Measurements from ENCODE around the gene KDM2B.

KDM2B gene

GRCh38 chr12:121560392-121561008, 20.3 kb downstream of the KDM2B start:
- H3K4me1 ChIP-seq (ENCODE audit: control insufficient read depth, insufficient read depth, low read length) = peaks cover 1% of the 10 kb centered on the region; the same call in 1 of the 2 replicates
- H3K36me3 ChIP-seq (ENCODE audit: control insufficient read depth, insufficient read depth, low read length) = peaks cover 12% of the 10 kb centered on the region
- no peaks in the 10 kb centered on the region for H3K9me3 ChIP-seq (ENCODE audit: control insufficient read depth, insufficient read depth, low read length)
- no peak overlapping the region for H3K27ac ChIP-seq (ENCODE audit: low read length)
- WGBS (ENCODE audit: insufficient coverage, insufficient read length) = no CpG with 5 or more reads among the region's 8 CpGs
- H3K4me3 ChIP-seq (ENCODE audit: low read length) = no peak overlapping the region
- no peak for DNase-seq (ENCODE audit: low read depth, low spot score)
- no peaks in the 10 kb centered on the region for H3K27me3 ChIP-seq (ENCODE audit: control insufficient read depth, insufficient read depth, low read length)

DNA sequence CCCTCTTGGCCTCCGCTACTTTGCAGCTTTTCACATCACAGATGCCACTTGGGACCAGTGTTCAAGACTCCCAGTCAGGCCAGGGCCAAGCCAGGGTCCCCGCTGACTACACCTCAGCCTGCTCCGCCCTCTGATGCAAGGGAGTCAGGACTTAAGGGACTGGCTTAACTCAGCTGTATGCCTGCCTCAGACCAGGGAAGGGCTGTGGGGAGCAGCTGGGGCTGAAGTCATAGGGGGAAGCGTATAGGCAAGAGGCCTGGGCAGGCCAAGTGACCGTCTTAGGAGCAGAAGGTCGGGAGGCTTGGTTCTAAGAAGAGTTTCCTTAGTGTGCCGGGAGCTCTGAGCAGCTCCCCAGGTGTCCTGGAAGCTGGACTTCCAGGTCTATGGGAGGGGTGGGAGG, 21.9 kb downstream of the KDM2B start:
- Histone ChIP-seq H3K27me3 (ENCODE audit: control insufficient read depth, insufficient read depth, low read length) (no peaks in the 10 kb centered on the region), H3K4me1 (ENCODE audit: control insufficient read depth, insufficient read depth, low read length) (peaks cover 1% of the 10 kb centered on the region; the same call in 1 of the 2 replicates), H3K36me3 (ENCODE audit: control insufficient read depth, insufficient read depth, low read length) (peaks cover 12% of the 10 kb centered on the region), H3K9me3 (ENCODE audit: control insufficient read depth, insufficient read depth, low read length) (no peaks in the 10 kb centered on the region), H3K27ac (ENCODE audit: low read length) (no peak overlapping the region), H3K4me3 (ENCODE audit: low read length) (no peak overlapping the region)
- WGBS (ENCODE audit: insufficient coverage, insufficient read length) = no CpG with 5 or more reads among the region's 7 CpGs
- no peak for DNase-seq (ENCODE audit: low read depth, low spot score)

GRCh38 chr12:121550974-121551634, 29.7 kb downstream of the KDM2B start:
- no peak overlapping the region for H3K27ac ChIP-seq (ENCODE audit: low read length)
- no peaks in the 10 kb centered on the region for H3K9me3 ChIP-seq (ENCODE audit: control insufficient read depth, insufficient read depth, low read length)
- H3K27me3 ChIP-seq (ENCODE audit: control insufficient read depth, insufficient read depth, low read length) = no peaks in the 10 kb centered on the region
- no peaks in the 10 kb centered on the region for H3K4me1 ChIP-seq (ENCODE audit: control insufficient read depth, insufficient read depth, low read length)
- WGBS (ENCODE audit: insufficient coverage, insufficient read length) = no CpG with 5 or more reads among the region's 13 CpGs
- DNase-seq (ENCODE audit: low read depth, low spot score) = no peak
- no peak overlapping the region for H3K4me3 ChIP-seq (ENCODE audit: low read length)
- H3K36me3 ChIP-seq (ENCODE audit: control insufficient read depth, insufficient read depth, low read length) = peaks cover 18% of the 10 kb centered on the region

GRCh38 chr12:121549075-121549474, 31.7 kb downstream of the KDM2B start:
- no peak for DNase-seq (ENCODE audit: low read depth, low spot score)
- Histone ChIP-seq H3K27me3 (ENCODE audit: control insufficient read depth, insufficient read depth, low read length) (no peaks in the 10 kb centered on the region), H3K36me3 (ENCODE audit: control insufficient read depth, insufficient read depth, low read length) (peaks cover 18% of the 10 kb centered on the region), H3K27ac (ENCODE audit: low read length) (no peak overlapping the region), H3K4me1 (ENCODE audit: control insufficient read depth, insufficient read depth, low read length) (no peaks in the 10 kb centered on the region), H3K9me3 (ENCODE audit: control insufficient read depth, insufficient read depth, low read length) (no peaks in the 10 kb centered on the region), H3K4me3 (ENCODE audit: low read length) (no peak overlapping the region)
- no CpG with 5 or more reads among the region's 7 CpGs for WGBS (ENCODE audit: insufficient coverage, insufficient read length)

GRCh38 chr12:121545480-121545879, 35.3 kb downstream of the KDM2B start:
- no CpG with 5 or more reads among the region's 6 CpGs for WGBS (ENCODE audit: insufficient coverage, insufficient read length)
- no peaks in the 10 kb centered on the region for H3K27me3 ChIP-seq (ENCODE audit: control insufficient read depth, insufficient read depth, low read length)
- no peak overlapping the region for H3K27ac ChIP-seq (ENCODE audit: low read length)
- H3K4me3 ChIP-seq (ENCODE audit: low read length) = no peak overlapping the region
- H3K9me3 ChIP-seq (ENCODE audit: control insufficient read depth, insufficient read depth, low read length) = no peaks in the 10 kb centered on the region
- no peak for DNase-seq (ENCODE audit: low read depth, low spot score)
- no peaks in the 10 kb centered on the region for H3K4me1 ChIP-seq (ENCODE audit: control insufficient read depth, insufficient read depth, low read length)
- peaks cover 18% of the 10 kb centered on the region for H3K36me3 ChIP-seq (ENCODE audit: control insufficient read depth, insufficient read depth, low read length)

DNA sequence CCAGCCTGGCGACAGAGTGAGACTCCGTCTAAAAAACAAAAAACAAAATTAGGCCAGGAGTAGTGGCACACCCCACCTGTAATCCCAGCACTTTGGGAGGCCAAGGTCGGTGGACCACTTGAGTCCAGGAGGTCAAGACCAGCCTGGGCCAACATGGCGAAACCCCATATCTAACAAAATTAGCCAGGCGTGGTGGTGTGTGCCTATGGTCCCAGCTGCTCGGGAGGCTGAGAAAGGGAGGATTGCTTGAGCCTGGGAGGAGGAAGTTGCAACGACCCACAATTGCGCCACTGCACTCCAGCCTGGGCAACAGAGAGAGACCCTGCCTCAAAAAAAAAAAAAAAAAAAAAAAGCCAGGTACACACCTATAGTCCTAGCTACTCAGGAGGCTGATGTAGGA, 37.0 kb downstream of the KDM2B start:
- no peak for DNase-seq (ENCODE audit: low read depth, low spot score)
- Histone ChIP-seq H3K4me3 (ENCODE audit: low read length) (no peak overlapping the region), H3K27me3 (ENCODE audit: control insufficient read depth, insufficient read depth, low read length) (no peaks in the 10 kb centered on the region), H3K4me1 (ENCODE audit: control insufficient read depth, insufficient read depth, low read length) (peaks cover 1% of the 10 kb centered on the region), H3K9me3 (ENCODE audit: control insufficient read depth, insufficient read depth, low read length) (no peaks in the 10 kb centered on the region), H3K27ac (ENCODE audit: low read length) (no peak overlapping the region), H3K36me3 (ENCODE audit: control insufficient read depth, insufficient read depth, low read length) (peaks cover 11% of the 10 kb centered on the region; the same call in 1 of the 2 replicates)
- no CpG with 5 or more reads among the region's 8 CpGs for WGBS (ENCODE audit: insufficient coverage, insufficient read length)

DNA sequence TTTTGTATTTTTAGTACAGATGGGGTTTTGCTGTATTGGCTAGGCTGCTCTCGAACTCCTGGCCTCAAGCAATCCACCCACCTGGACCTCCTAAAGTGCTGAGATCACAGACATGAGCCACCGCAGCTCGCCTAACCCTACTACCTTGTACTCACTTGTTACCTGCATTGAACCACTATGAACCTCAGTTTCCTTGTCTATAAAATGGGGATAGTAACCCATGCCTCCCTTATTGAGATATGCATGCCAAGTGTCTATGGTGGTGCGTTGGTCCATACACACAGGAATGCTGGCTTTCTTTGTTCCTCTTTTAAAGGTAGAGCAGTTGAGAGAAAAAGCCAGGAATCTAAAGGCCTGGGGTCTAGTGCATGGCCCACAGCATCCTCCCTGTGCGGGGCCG, 40.9 kb downstream of the KDM2B start:
- Histone ChIP-seq H3K4me3 (ENCODE audit: low read length) (no peak overlapping the region), H3K27ac (ENCODE audit: low read length) (no peak overlapping the region), H3K27me3 (ENCODE audit: control insufficient read depth, insufficient read depth, low read length) (no peaks in the 10 kb centered on the region), H3K9me3 (ENCODE audit: control insufficient read depth, insufficient read depth, low read length) (no peaks in the 10 kb centered on the region), H3K4me1 (ENCODE audit: control insufficient read depth, insufficient read depth, low read length) (peaks cover 13% of the 10 kb centered on the region), H3K36me3 (ENCODE audit: control insufficient read depth, insufficient read depth, low read length) (no peaks in the 10 kb centered on the region)
- WGBS (ENCODE audit: insufficient coverage, insufficient read length) = no CpG with 5 or more reads among the region's 6 CpGs
- DNase-seq (ENCODE audit: low read depth, low spot score) = no peak

DNA sequence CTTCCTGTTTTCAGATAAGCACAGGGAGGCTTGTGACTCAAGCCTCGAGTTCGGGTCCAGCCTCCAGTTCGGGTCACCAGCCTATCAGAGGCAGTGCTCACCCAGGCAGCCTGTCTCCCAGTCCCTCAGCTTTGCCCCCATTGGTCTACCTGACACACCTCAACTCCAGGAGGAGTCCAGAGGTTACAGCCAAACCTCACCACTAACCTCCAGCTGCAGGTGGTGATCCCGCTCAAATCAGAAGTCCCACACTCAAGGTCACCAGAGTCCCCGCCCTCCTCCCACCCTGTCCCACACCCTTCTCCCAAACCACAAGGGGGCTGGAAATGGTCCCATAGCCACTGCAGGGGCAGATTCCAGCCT, 42.1 kb downstream of the KDM2B start:
- Histone ChIP-seq H3K4me3 (ENCODE audit: low read length) (no peak overlapping the region), H3K27ac (ENCODE audit: low read length) (no peak overlapping the region), H3K36me3 (ENCODE audit: control insufficient read depth, insufficient read depth, low read length) (peaks cover 1% of the 10 kb centered on the region), H3K27me3 (ENCODE audit: control insufficient read depth, insufficient read depth, low read length) (no peaks in the 10 kb centered on the region), H3K4me1 (ENCODE audit: control insufficient read depth, insufficient read depth, low read length) (peaks cover 13% of the 10 kb centered on the region), H3K9me3 (ENCODE audit: control insufficient read depth, insufficient read depth, low read length) (no peaks in the 10 kb centered on the region)
- no peak for DNase-seq (ENCODE audit: low read depth, low spot score)
- WGBS (ENCODE audit: insufficient coverage, insufficient read length) = no CpG with 5 or more reads among the region's 5 CpGs

- WGBS (ENCODE audit: insufficient coverage, insufficient read length) = no CpG with 5 or more reads among the region's 83 CpGs
- H3K36me3 ChIP-seq (ENCODE audit: control insufficient read depth, insufficient read depth, low read length) = peaks cover 7% of the 10 kb centered on the region
- no peaks in the 10 kb centered on the region for H3K27me3 ChIP-seq (ENCODE audit: control insufficient read depth, insufficient read depth, low read length)
- DNase-seq (ENCODE audit: low read depth, low spot score) = no peak
- peaks cover 13% of the 10 kb centered on the region for H3K4me1 ChIP-seq (ENCODE audit: control insufficient read depth, insufficient read depth, low read length)
- H3K4me3 ChIP-seq (ENCODE audit: low read length) = peak overlapping the region; percentile 43; the same call in 1 of the 2 replicates
- no peak overlapping the region for H3K27ac ChIP-seq (ENCODE audit: low read length)
- no peaks in the 10 kb centered on the region for H3K9me3 ChIP-seq (ENCODE audit: control insufficient read depth, insufficient read depth, low read length)
Observed at GRCh38 chr12:121537814-121538698, 42.8 kb downstream of the KDM2B start.

- Histone ChIP-seq H3K4me3 (ENCODE audit: low read length) (peak overlapping the region; percentile 43; the same call in 1 of the 2 replicates), H3K4me1 (ENCODE audit: control insufficient read depth, insufficient read depth, low read length) (peaks cover 13% of the 10 kb centered on the region), H3K9me3 (ENCODE audit: control insufficient read depth, insufficient read depth, low read length) (no peaks in the 10 kb centered on the region), H3K27me3 (ENCODE audit: control insufficient read depth, insufficient read depth, low read length) (no peaks in the 10 kb centered on the region), H3K36me3 (ENCODE audit: control insufficient read depth, insufficient read depth, low read length) (peaks cover 13% of the 10 kb centered on the region), H3K27ac (ENCODE audit: low read length) (no peak overlapping the region)
- DNase-seq (ENCODE audit: low read depth, low spot score) = no peak
- no CpG with 5 or more reads among the region's 73 CpGs for WGBS (ENCODE audit: insufficient coverage, insufficient read length)
Observed at GRCh38 chr12:121536899-121537813, 43.7 kb downstream of the KDM2B start.

All from iPS DF 6.9 (cell line).